HTR-8/SVneo (cell line): ENCODE measurements around the gene TENT4B.
"Not testable (repeated sequence)": the region's sequence is repeated elsewhere in the genome, so short reads cannot be mapped to it uniquely, and the experiment has no call there.

Experiments
- DNase-seq: peaks from one replicate; pipeline ENCODE4 v3.0.0; 2011; ENCODE audit warnings: low spot score, mixed read lengths; ENCODE audit not compliant: insufficient read length
- FAIRE-seq: peaks from 2 replicates; lab custom pipeline; 2011; peaks lifted over from hg19 to GRCh38; lab: Jason Lieb, UNC

Gene TENT4B

DNA sequence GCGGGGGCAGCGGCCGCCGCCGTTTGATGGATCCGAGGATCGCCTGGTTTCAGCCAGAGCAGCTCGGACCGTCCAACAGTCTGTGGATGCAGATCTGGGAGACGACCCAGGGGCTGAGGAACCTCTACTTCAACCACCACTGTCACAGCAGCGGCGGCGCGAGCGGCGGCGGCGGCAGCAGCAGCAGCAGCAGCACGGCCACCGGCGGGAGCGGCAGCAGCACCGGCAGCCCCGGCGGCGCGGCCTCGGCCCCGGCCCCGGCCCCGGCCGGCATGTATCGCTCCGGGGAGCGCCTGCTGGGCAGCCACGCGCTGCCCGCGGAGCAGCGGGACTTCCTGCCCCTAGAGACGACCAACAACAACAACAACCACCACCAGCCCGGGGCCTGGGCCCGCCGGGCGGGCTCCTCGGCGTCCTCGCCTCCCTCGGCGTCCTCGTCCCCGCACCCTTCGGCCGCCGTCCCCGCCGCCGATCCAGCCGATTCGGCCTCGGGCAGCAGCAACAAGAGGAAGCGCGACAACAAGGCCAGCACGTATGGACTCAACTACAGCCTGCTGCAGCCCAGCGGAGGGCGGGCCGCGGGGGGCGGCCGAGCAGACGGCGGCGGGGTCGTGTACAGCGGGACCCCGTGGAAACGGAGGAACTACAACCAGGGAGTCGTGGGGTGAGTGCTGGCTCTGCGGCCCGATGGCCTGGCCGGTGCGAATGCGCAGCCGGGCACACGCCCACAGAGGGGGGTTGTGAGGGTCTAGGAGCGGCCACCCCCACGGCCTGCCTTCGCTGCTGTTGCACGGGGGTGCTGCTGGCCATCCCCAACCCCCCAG, 702 bp downstream of the TENT4B start:
- DNase-seq, result no peak
- no peak for FAIRE-seq

- no peak for DNase-seq
These were observed 1.4 kb downstream of the TENT4B start for GRCh38 chr16:50154420-50154950.

GRCh38 chr16:50155925-50156324, 2.8 kb downstream of the TENT4B start:
- no peak for DNase-seq
- FAIRE-seq, result no peak

More at GRCh38 chr16:50154420-50154950, 1.4 kb downstream of the TENT4B start:
- no peak for FAIRE-seq

- no peak for FAIRE-seq
These were observed 3.5 kb downstream of the TENT4B start for GRCh38 chr16:50156590-50156989.

DNA sequence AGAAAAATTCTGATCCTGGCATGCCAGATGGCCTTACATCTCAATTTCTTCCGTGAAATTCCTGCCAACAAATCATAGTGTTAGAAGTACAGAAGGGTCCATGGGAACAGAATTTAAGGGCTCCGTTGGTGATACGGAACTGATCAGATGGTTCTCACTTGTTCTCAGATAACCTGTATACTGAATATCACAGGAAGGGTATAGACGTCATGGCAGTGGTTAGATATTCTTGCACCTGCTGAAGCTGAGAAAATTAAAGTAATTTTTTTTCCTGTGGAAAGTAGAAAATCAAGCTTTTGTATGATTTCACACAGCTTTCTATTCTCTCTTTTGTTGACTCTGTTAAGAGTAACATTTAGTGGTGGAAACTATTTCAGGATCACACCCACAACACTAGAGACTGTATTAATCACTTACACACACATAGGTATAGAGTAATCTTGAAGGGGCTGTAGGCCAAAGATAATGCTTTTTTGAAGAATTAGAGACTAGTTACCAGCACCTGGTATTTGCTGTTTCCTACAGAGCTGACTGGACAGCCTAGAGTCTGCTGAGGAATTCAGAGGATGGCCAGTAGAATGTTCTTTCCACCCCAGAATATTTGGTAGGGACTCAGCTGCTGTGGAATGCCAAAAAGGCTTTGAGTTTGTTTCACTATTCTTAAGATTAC, 7.5 kb downstream of the TENT4B start:
- DNase-seq (no peak), FAIRE-seq (no peak)

More at GRCh38 chr16:50156590-50156989, 3.5 kb downstream of the TENT4B start:
- DNase-seq, result no peak

- no peak for FAIRE-seq
- DNase-seq, result no peak
These were observed 8.8 kb downstream of the TENT4B start for GRCh38 chr16:50161950-50162349.

DNA sequence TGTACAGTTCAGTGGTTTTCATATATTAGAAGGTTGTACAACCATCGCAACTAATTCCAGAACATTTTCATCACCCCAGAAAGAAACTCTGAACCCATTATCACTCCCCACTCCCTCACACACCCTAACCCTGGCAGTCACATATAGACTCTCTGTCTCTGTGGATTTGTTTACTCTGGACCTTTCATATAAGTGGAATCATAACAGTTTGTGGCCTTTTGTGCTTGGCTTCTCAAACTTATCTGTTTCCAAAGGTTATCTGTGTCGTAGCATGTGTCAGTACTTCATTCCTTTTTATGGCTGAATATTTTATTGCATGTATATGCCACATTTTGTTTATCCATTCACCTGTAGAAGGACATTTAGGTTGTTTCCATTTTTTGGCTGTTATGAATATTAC, 12.4 kb downstream of the TENT4B start:
- DNase-seq (no peak), FAIRE-seq (no peak)

DNA sequence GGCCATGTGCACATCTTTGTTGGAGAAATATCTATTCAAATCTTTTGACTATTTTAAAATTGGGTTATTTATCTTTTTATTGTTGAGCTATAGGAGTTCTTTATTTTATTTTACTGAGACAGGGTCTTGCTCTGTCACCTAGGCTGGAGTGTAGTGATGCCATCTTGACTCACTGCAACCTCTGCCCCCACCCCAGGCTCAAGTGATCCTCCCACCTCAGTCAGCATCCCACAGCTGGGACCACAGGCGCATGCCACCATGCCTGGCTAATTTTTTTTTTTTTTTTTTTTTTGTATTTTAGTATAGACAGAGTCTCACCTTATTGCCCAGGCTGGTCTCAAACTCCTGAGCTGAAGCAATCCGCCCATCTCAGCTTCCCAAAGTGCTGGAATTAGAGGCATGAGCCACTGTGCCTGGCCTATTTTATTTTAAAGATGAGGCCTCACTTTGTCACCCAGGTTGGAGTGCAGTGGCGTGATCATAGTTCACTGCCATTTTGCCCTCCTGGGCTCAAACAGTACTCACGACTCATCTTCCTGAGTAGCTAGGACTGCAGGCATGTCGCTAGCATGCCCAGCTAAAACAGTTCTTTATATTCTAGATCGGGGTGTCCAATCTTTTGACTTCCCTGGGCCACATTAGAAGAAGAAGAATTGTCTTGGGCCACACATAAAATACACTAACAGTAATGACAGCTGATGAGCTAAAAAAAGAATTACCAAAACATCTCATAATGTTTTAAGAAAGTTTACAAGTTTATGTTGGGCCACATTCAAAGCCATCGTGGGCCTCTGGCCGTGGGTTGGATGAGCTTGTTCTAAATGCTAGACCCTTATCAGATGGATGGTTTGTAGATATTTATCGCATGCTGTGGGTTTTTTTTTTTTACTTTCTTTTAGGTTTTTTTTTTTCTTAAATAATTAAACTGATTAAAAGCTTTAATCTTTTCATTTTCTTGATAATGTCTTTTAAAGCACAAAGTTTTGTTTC, 13.7 kb downstream of the TENT4B start:
- DNase-seq, result no peak
- no peak for FAIRE-seq

DNA sequence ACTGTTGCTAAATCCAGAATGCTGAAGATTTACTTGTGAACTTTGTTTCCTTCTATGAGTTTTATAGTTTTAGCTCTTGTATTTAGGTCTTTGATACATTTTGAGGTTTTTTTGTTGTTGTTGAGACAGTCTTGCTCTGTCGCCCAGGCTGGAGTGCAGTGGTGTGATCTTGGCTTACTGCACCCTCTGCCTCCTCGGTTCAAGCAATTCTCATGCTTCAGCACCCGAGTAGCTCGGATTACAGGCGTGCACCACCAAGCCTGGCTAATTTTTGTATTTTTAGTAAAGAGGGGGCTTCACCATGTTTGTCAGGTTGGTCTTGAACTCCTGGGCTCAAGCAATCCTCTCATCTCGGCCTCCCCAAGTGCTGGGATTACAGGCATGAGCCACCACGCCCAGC, 14.4 kb downstream of the TENT4B start:
- FAIRE-seq, result no peak
- DNase-seq, result no peak

- DNase-seq (no peak), FAIRE-seq (no peak)
These were observed 16.5 kb downstream of the TENT4B start for GRCh38 chr16:50169555-50170096.

DNA sequence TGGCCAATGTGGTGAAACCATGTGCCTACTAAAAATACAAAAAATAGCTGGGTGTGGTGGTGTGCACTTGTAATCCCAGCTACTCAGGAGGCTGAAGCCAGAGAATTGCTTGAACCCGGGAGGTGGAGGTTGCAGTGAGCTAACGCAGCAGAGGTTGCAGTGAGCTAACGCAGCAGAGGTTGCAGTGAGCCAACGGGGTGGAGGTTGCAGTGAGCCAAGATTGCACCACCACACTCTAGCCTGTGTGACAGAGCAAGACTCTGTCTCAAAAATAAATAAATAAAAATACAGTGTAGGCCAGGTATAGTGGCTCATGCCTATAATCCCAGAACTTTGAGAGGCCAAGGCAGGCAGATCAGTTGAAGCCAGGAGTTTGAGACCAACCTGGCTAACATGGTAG, 18.7 kb downstream of the TENT4B start:
- not testable (repeated sequence) for FAIRE-seq, DNase-seq

DNA sequence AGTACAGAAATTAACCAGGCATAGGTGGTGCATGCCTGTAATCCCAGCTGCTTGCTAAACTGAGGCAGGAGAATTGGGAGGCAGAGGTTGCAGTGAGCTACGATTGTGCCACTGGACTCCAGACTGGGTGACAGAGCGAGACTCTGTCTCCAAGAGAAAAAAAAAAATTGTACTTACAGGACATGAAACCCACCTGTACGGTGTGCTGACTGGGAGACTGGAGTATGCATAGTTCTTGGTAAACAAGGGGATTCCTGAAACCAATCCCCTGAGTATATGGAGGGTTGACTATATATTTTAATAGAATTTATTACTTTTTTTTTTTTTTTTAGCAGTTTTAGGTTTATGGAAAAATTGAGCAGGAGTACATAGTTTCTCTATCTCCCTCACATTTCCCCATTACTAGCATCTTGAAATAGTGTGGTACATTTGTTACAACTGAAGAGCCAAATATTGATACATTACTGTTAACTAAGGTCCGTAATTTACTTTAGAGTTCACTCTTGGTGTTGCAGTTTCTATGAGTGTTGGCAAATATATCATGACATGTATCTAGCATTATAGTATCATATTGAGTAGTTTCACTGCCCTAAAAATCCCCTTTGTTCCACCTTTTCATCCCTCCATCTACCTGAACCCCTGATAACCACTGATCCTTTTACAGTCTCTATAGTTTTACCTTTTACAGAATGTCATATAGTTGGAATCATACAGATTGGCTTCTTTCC, 19.3 kb downstream of the TENT4B start:
- DNase-seq, result no peak
- no peak for FAIRE-seq

- no peak for FAIRE-seq
- DNase-seq, result no peak
These were observed 20.2 kb downstream of the TENT4B start for GRCh38 chr16:50173316-50173715.

- DNase-seq, result no peak
- FAIRE-seq, result no peak
These were observed 25.4 kb downstream of the TENT4B start for GRCh38 chr16:50178491-50178941.

- DNase-seq (no peak), FAIRE-seq (no peak)
These were observed 29.3 kb downstream of the TENT4B start for GRCh38 chr16:50182441-50182840.

DNA sequence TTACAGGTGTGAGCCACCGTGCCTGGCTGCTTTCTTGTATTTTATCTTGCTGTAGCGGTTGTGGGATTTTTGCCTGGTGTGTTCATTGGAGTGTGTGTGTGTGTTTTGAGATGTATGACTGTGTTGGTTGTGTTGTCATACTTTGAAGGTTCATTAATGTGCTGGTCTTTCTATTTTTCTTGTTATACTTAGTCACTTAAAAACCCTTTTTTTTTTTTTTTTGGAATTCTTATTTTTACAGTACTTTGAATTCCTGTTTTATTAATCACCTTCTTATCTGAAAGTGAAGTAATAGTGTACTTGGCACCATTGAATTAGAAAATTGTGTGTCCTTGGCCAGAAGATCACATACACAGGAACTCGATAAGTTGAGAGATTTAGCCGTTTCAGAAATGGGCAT, 30.2 kb downstream of the TENT4B start:
- FAIRE-seq (no peak), DNase-seq (no peak)

- FAIRE-seq (no peak), DNase-seq (no peak)
These were observed 31.9 kb downstream of the TENT4B start for GRCh38 chr16:50185005-50185505.

DNA sequence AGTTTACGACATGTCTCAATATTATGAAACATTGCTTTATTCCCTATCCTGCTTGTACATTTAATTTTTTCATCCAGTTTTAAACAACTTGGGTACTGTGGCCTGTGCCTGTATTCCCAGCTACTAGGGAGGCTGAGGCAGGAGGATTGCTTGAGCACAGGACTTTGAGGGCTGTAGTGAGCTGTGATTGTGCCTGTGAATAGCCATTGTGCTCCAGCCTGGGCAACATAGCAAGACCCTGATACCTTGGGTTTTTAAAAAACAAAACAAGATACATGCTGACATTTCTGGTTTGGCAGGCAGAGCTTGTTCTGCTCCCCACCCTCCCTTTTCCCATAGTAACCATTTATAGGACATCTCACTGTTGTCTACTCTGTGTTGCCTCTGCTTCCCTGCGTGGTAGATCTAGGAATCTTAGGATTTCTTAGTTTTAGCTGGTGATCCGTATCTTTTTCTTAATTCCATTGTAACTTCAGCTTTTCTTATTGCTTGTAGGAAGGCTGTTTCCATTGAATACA, 35.6 kb downstream of the TENT4B start:
- no peak for DNase-seq
- FAIRE-seq, result no peak

GRCh38 chr16:50190292-50190691, 37.2 kb downstream of the TENT4B start:
- no peak for DNase-seq
- FAIRE-seq, result no peak
